Prostate gland (tissue), 2 donors: ENCODE results near the gene WNT3A. TPM values are rescaled to one million over a fixed set of nuclear protein-coding genes. Genes with fewer than 3 reads are reported as not detected.

Source experiments
- DNase-seq: peaks from one replicate; pipeline ENCODE4 v3.0.0-alpha.2; 2019; ENCODE audit warnings: low spot score
- H3K27ac ChIP-seq, 2 donors: fragments of 200-600 bp; sonication (generic); 2 replicates each; pipeline ENCODE4 v1.5.1; 2017 to 2019
- H3K27me3 ChIP-seq: fragments of 200-600 bp; sonication (generic); replicated peaks from 2 replicates; pipeline ENCODE4 v1.5.1; 2019; ENCODE audit not compliant: insufficient read depth
- H3K36me3 ChIP-seq, 2 donors: fragments of 200-600 bp; sonication (generic); 1 replicate in 1 of 2; 2 replicates in 1 of 2; pipeline versions ENCODE4 v1.5.1 to v1.8.1; 2017 to 2019
- H3K4me1 ChIP-seq: fragments of 200-600 bp; sonication (generic); replicated peaks from 2 replicates; pipeline ENCODE4 v1.5.1; 2019
- H3K4me3 ChIP-seq, 2 donors: fragments of 200-600 bp; sonication (generic); 2 replicates each; pipeline ENCODE4 v1.5.1; 2017 to 2019
- H3K9me3 ChIP-seq: fragments of 200-600 bp; sonication (generic); 2 replicates; pipeline ENCODE4 v1.5.1; 2017
- POLR2A ChIP-seq: fragments of 450-650 bp; IDR thresholded peaks from one replicate; pipeline ENCODE4 v1.6.1; 2016; ENCODE audit warnings: antibody characterized with exemption, mild to moderate bottlenecking
- POLR2AphosphoS5 ChIP-seq: sonication (generic); formaldehyde crosslinking; IDR thresholded peaks from one replicate; pipeline ENCODE4 v1.6.1; 2017; ENCODE audit warnings: antibody characterized with exemption
- WGBS: methylation state at CpG from one replicate; pipeline ENCODE4 v1.1.5; 2018; 5-methylcytosine and 5-hydroxymethylcytosine counted together
- intact Hi-C: fragments of 100-400 bp; cut with DNase I; formaldehyde crosslinking; loops from one replicate; pipeline ENCODE4 v1.14.2; 2022
- total RNA-seq, 2 donors: library from RNA; depleted of rRNA; stranded (reverse); fragments of >200 nt; gene quantifications; one replicate each; pipeline ENCODE4 v1.1.0, GENCODE V29; 2016
- TF ChIP-seq, protein P1 (sequence below), 4 experiments: fragments of 200-600 bp in 2 of 4; fragments of 450-650 bp in 2 of 4; sonication (generic) in 2 of 4; IDR thresholded peaks; 1 replicate in 3 of 4; 2 replicates in 1 of 4; pipeline ENCODE4 v1.5.1; 2016 to 2019; ENCODE audit warnings: antibody characterized with exemption in 4 of 4, mild to moderate bottlenecking in 2 of 4, moderate library complexity in 2 of 4

The WNT3A gene
- total RNA-seq, 2 donors from 2014 or later: 2.4 to 4.8 TPM

DNA sequence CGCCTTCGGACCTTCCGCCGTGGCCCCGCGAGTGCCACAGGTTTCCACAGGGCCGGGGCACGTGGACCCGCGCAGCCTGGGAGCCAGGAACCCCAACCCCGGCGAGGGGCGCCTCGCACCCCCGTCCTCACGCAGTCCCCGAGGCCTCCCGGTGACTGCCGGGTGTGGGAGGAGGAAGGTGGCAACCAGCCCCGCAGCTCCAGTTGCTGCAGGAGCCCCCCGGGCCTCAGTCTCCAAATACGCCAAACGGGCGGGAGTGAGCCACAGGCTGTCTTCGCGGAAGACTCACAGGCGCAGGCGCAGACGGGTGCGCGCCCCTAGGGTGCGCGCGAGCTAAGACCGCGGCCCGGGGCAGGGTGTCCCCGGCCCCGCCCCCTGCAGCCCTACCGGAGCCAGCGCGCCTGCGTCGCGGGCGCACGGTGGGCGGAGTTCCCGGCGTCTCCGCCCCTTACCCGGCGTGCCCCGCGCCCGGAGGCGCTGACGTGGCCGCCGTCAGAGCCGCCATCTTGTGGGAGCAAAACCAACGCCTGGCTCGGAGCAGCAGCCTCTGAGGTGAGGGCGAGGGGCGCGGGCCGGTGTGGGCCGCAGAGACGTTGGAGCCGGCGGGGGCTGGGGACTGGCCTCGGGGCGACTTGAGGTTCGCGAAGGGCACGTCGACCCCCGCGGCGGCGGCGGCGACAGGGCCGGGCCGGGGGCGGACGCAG, 75.6 kb downstream of the WNT3A start, which contains the start of gene ARF1:
Gene ARF1 (plus strand): TSS at position 495 of the 704 bp plus-strand sequence. CDS start 14,407 bp downstream, outside the sequence.
- TF ChIP-seq, protein P1, sequence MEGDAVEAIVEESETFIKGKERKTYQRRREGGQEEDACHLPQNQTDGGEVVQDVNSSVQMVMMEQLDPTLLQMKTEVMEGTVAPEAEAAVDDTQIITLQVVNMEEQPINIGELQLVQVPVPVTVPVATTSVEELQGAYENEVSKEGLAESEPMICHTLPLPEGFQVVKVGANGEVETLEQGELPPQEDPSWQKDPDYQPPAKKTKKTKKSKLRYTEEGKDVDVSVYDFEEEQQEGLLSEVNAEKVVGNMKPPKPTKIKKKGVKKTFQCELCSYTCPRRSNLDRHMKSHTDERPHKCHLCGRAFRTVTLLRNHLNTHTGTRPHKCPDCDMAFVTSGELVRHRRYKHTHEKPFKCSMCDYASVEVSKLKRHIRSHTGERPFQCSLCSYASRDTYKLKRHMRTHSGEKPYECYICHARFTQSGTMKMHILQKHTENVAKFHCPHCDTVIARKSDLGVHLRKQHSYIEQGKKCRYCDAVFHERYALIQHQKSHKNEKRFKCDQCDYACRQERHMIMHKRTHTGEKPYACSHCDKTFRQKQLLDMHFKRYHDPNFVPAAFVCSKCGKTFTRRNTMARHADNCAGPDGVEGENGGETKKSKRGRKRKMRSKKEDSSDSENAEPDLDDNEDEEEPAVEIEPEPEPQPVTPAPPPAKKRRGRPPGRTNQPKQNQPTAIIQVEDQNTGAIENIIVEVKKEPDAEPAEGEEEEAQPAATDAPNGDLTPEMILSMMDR (IDR thresholded peaks at IDR 0.05): peak in 3 of 4 experiments; percentile 30 to 66 (median 57)
- TF ChIP-seq POLR2AphosphoS5: peak; percentile 81
- TF ChIP-seq POLR2A: peak; percentile 91
- Histone ChIP-seq H3K9me3 (no peaks in the 10 kb centered on the region), H3K27ac (peak within 1 kb of the TSS; percentile 98 to 100), H3K27me3 (no peaks in the 10 kb centered on the region), H3K36me3 (no peaks in the 10 kb centered on the region), H3K4me3 (peak within 1 kb of the TSS; percentile 95 to 100), H3K4me1 (peaks cover 32% of the 10 kb centered on the region)
- WGBS: under 1% methylated on average over 58 of the region's 87 CpGs
- intact Hi-C loops: loop anchor here (2.0 to 10.0 kb wide), 3 partner anchors 26 to 318 kb away; partner anchors contain the start of genes MRPL55 and WNT9A
- DNase-seq: peak; percentile 92

DNA sequence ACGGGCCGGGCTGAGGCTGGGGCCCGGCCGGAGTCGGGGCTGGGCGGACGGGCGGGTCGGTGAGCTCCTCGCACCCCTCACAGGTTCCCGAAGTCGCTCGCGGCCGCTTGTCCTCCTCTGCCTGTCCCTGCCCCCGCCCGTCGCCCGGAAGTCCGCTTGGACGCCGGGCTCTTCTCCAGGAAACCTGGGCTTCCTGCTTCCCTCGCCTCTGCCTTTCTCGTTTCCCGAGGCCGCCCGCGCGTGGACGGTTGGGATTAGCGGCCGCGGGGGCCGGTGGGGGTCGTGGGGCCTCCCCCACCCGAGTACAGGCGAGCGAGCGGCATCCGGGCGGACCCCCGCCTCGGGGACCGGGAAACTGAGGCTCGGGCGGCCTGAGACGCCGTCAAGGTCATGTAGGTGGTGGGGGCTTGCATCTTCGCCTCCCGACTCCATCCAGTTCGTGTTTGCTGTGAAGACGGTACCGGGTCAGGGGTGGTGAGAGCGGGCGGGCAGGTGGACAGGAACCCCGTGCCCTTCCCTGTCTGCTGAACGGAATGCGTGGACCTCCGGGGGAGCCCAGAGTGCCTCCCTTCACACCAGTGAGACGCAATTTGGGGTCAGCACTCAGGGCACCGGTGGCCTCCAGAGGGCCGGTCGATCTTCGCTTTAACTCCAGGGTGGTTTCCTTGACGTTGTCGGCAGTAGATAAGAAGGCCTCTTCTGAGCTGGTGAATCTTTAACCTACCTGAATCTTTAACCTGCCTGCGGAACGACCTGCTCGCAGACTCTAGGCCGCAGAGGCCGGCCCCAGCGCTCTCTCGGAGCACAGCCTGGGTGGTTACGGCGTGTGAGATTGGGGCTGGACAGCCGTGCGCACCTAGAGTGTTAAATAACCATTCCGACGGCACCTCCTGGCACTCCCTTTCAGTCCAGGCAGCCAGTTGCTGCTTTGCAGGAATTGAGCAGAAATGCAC, 76.4 kb downstream of the WNT3A start:
- TF ChIP-seq POLR2A: no peak
- peak overlapping the region; percentile 95 to 100 for H3K4me3 ChIP-seq
- H3K27ac ChIP-seq: peak overlapping the region; percentile 98 to 100
- intact Hi-C loops: loop anchor here (2.0 to 10.0 kb wide), 3 partner anchors 26 to 318 kb away; partner anchors contain the start of genes MRPL55 and WNT9A
- 1% methylated on average over 76 of the region's 79 CpGs for WGBS
- no peaks in the 10 kb centered on the region for H3K27me3 ChIP-seq
- no peaks in the 10 kb centered on the region for H3K36me3 ChIP-seq
- H3K9me3 ChIP-seq: no peaks in the 10 kb centered on the region
- peak; percentile 44 for DNase-seq
- peaks cover 40% of the 10 kb centered on the region for H3K4me1 ChIP-seq

DNA sequence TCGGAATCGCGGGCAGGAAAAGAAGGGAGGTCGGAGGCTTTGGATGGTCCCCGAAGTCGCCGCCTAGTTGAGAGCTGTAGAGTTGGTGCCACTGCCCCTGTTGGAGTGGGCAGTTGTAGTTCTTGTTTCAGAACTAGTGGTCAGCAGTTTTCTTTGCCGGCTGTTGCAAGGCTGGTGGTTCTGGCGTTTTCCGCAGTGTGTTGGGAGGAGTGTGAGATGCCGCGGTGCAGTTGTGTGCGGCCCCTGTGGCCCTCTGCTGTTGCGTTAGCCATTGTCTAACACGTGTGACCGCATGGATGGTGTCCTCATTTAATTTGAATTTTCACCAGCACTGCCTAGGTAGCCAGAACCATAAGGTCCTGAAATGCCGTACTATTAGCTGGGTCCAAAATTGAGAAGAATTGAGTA, 77.1 kb downstream of the WNT3A start:
- no peak for TF ChIP-seq POLR2A
- TF ChIP-seq, protein P1 (IDR thresholded peaks at IDR 0.05): no peak
- TF ChIP-seq POLR2AphosphoS5: no peak
- H3K27ac ChIP-seq: peak overlapping the region; percentile 98 to 100
- WGBS: 3% methylated on average over 17 of the region's 17 CpGs
- no peaks in the 10 kb centered on the region for H3K36me3 ChIP-seq
- no peaks in the 10 kb centered on the region for H3K27me3 ChIP-seq
- intact Hi-C loops: loop anchor here (2.0 to 10.0 kb wide), 3 partner anchors 25 to 319 kb away; partner anchors contain the start of genes MRPL55 and WNT9A
- DNase-seq: no peak
- peak overlapping the region; percentile 95 to 100 for H3K4me3 ChIP-seq
- H3K4me1 ChIP-seq: peaks cover 47% of the 10 kb centered on the region
- H3K9me3 ChIP-seq: no peaks in the 10 kb centered on the region

DNA sequence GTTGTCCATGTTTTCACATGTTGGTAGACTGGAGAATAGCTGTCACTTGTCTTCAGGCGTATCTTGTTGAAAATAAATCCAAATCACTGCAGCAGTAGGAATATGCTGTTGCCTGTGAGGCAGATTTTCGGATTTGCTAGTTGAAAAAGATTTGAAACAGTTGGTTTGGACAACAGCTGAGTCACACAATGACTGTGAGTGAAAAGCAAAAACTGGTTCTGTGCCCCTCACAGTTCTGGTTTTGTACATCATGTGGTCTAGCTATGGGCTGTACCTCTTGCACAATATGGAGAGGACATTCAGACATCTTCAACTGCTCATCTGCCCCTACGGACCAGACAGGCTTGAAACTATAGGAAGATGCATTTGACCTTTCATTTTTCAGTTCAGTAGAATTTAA, 77.5 kb downstream of the WNT3A start:
- peaks cover 51% of the 10 kb centered on the region for H3K4me1 ChIP-seq
- intact Hi-C loops: loop anchor here (5.0 to 10.0 kb wide), 2 partner anchors 137 to 320 kb away; partner anchors contain the start of gene WNT9A
- peak overlapping the region; percentile 95 to 100 for H3K4me3 ChIP-seq
- no peak for DNase-seq
- H3K36me3 ChIP-seq: no peaks in the 10 kb centered on the region
- H3K27ac ChIP-seq: peak overlapping the region; percentile 98 to 100
- 18% methylated on average over 3 of the region's 3 CpGs for WGBS
- TF ChIP-seq POLR2A (peak; percentile 20), POLR2AphosphoS5 (peak; percentile 14)
- TF ChIP-seq, protein P1 (IDR thresholded peaks at IDR 0.05): no peak
- H3K9me3 ChIP-seq: no peaks in the 10 kb centered on the region
- H3K27me3 ChIP-seq: no peaks in the 10 kb centered on the region

DNA sequence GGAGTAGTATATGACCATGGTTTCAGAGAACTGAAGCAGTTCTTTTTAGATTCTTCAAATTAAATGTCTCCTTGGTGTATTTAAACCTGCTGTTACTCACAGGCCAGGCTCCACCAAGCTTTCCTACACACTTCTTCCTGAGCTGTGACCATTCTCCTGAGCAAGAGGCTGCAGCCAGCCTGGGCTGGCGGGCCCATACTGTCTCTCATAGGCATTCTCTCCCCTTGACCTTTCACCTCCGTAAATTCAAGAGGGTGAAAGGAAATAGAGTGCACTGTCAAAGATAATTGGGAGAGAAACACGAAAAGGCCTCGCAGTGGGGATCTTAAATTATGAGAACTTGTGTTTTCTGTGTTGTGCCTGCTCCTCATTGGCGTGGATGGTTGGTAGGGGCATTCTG, 78.0 kb downstream of the WNT3A start:
- no peaks in the 10 kb centered on the region for H3K36me3 ChIP-seq
- peaks cover 56% of the 10 kb centered on the region for H3K4me1 ChIP-seq
- no peaks in the 10 kb centered on the region for H3K27me3 ChIP-seq
- no peak overlapping the region for H3K27ac ChIP-seq
- H3K9me3 ChIP-seq: no peaks in the 10 kb centered on the region
- H3K4me3 ChIP-seq: peak overlapping the region in 1 of 2 donors; percentile 100
- DNase-seq: no peak
- intact Hi-C loops: loop anchor here (5.0 to 10.0 kb wide), 2 partner anchors 137 to 320 kb away; partner anchors contain the start of gene WNT9A
- 51% methylated on average over 5 of the region's 5 CpGs for WGBS
- no peak for TF ChIP-seq POLR2A
- no peak for TF ChIP-seq POLR2AphosphoS5
- TF ChIP-seq, protein P1 (IDR thresholded peaks at IDR 0.05): no peak
